Activated T-cell treated with anti-CD3 and anti-CD28 coated beads, Interleukin-2, amount 50 U/mL, for 24 hours (primary cell): ENCODE measurements around the gene RGS3.
"Not testable (repeated sequence)": the region's sequence is repeated elsewhere in the genome, so short reads cannot be mapped to it uniquely, and the experiment has no call there.

Experiments used
- DNase-seq: peaks from one replicate; pipeline ENCODE4 v3.0.0-alpha.2; 2020
- H3K27ac Mint-ChIP-seq: 2 replicates; pipeline ENCODE4 v1.8.0; 2020; ENCODE audit warnings: mild to moderate bottlenecking, mixed read lengths
- H3K27me3 Mint-ChIP-seq: 2 replicates; pipeline ENCODE4 v1.8.0; 2020; ENCODE audit warnings: mixed read lengths
- H3K36me3 Mint-ChIP-seq: 2 replicates; pipeline ENCODE4 v1.8.0; 2020; ENCODE audit warnings: low read depth, mixed read lengths
- H3K4me1 Mint-ChIP-seq: 2 replicates; pipeline ENCODE4 v1.8.0; 2020; ENCODE audit warnings: low read depth, mixed read lengths
- H3K4me3 Mint-ChIP-seq: 2 replicates; pipeline ENCODE4 v1.8.0; 2020; ENCODE audit warnings: mild to moderate bottlenecking, moderate library complexity, mixed read lengths
- H3K9me3 Mint-ChIP-seq: 2 replicates; pipeline ENCODE4 v1.8.0; 2020; ENCODE audit warnings: mixed read lengths

RGS3 gene

DNA sequence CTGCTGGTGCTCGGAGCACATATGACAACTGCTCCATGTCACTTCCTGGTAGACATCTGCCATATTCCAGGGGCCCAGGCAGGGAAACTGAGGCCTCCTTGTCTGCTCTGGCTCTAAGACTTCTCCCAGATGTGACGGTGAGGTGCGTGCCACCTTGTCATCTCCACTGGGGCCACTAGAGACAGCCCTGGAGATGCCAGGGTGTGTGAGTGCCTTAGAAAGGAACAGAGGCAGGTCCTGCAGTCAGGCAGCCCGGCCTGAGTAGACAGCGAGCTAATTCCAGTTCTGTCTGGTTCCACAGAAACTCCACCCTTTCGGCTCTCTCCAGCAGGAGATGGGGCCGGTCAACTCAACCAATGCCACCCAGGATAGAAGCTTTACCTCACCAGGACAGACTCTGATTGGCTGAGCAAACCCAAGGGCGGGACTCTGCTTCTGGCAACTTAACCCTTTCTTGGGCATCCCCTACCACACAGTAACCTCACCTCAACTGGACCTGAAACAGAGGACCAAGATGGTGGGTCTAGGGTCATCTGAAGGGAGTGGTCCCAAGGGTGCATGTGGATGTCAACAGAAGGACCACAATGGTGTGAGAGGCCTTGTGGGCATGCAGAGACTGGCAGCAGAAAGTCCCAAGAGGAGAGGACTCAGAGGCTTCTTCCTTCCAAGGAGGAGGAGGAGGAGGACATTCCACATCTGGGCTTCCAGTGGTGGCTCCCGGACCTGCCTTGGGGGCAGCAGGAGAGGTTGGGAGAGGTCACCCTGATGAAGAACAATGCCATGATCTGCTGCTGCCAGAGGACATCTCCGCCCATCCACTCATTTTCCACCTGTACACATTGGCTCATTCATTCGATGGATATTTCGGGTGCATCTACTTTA is 77.7 kb downstream of the RGS3 start:
- H3K4me3 Mint-ChIP-seq: no peak overlapping the region
- H3K4me1 Mint-ChIP-seq: peaks cover 20% of the 10 kb centered on the region
- H3K27ac Mint-ChIP-seq: peak overlapping the region; percentile 57
- H3K36me3 Mint-ChIP-seq: peaks cover 92% of the 10 kb centered on the region
- H3K27me3 Mint-ChIP-seq: no peaks in the 10 kb centered on the region
- no peak for DNase-seq
- H3K9me3 Mint-ChIP-seq: no peaks in the 10 kb centered on the region

DNA sequence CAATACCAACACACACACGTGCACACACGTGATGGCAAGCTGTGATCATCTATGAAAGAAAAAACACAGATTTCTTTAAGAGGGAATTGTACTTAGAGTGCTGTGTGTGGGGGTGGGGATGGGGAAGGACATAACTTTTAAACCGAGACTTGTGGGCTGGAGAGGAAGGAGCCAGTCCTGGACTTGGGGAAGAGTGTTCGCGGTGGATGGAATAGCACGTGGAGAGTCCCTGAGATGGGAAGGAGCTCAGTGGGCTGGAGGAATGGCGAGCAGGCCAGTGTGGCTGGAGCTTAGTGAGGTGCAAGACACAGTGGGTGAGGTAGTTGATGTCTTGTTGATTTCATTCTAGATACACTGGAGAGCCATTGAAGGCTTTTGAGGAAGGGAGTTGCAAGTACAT is 78.5 kb downstream of the RGS3 start:
- Mint-ChIP-seq H3K4me1 (peaks cover 27% of the 10 kb centered on the region), H3K4me3 (no peak overlapping the region), H3K27ac (peak overlapping the region; percentile 56), H3K27me3 (no peaks in the 10 kb centered on the region), H3K36me3 (peaks cover 91% of the 10 kb centered on the region), H3K9me3 (no peaks in the 10 kb centered on the region)
- DNase-seq: no peak

DNA sequence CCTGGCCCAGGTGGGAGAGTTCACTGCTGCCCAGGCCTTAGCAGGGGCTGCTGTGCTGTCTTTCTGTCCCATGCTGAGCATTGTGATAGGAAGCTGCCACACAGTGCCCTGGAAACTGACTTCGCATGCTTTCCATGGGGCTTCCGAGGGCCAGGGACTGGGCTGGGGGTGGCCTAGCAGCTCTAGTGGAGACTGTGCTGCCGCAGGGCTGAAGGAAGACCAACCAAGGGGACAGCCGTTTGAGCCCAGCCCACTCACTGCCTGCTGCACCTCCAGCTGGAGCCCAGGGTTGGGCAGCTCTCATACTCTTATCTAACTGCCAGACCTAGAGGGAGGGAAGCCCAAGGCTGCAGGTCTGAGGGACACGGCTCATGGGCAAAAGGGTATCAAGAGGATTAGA is 79.2 kb downstream of the RGS3 start:
- peaks cover 86% of the 10 kb centered on the region for H3K36me3 Mint-ChIP-seq
- no peaks in the 10 kb centered on the region for H3K27me3 Mint-ChIP-seq
- no peak for DNase-seq
- no peaks in the 10 kb centered on the region for H3K9me3 Mint-ChIP-seq
- peaks cover 31% of the 10 kb centered on the region for H3K4me1 Mint-ChIP-seq
- H3K27ac Mint-ChIP-seq: peak overlapping the region; percentile 56
- H3K4me3 Mint-ChIP-seq: no peak overlapping the region

GRCh38 chr9:113543296-113543981 is 79.9 kb downstream of the RGS3 start:
- no peak overlapping the region for H3K4me3 Mint-ChIP-seq
- no peaks in the 10 kb centered on the region for H3K9me3 Mint-ChIP-seq
- DNase-seq: no peak
- peaks cover 38% of the 10 kb centered on the region for H3K4me1 Mint-ChIP-seq
- no peaks in the 10 kb centered on the region for H3K27me3 Mint-ChIP-seq
- peaks cover 84% of the 10 kb centered on the region for H3K36me3 Mint-ChIP-seq
- peak overlapping the region; percentile 6 for H3K27ac Mint-ChIP-seq

DNA sequence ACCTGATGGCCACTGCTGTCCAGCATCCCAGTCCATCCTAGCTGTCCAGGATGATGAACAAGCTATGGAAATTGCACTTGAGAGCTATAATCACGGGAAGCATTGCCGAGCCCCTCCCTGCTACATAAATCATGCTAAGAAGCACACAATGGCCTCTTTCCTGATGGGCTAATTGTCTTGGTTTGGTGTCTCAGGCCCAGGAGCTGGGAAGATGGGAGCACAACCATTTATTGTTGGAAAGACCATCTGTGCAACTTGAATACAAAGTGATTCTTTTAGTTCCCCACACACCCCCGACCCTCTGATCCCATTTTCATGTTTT is 80.4 kb downstream of the RGS3 start:
- Mint-ChIP-seq H3K4me1 (peaks cover 42% of the 10 kb centered on the region), H3K9me3 (no peaks in the 10 kb centered on the region), H3K27ac (no peak overlapping the region), H3K4me3 (no peak overlapping the region), H3K27me3 (no peaks in the 10 kb centered on the region), H3K36me3 (peaks cover 79% of the 10 kb centered on the region)
- DNase-seq: no peak

GRCh38 chr9:113545068-113545467 is 81.5 kb downstream of the RGS3 start:
- H3K4me3 Mint-ChIP-seq: no peak overlapping the region
- H3K4me1 Mint-ChIP-seq: peaks cover 48% of the 10 kb centered on the region
- no peaks in the 10 kb centered on the region for H3K27me3 Mint-ChIP-seq
- DNase-seq: no peak
- no peaks in the 10 kb centered on the region for H3K9me3 Mint-ChIP-seq
- H3K27ac Mint-ChIP-seq: no peak overlapping the region
- H3K36me3 Mint-ChIP-seq: peaks cover 78% of the 10 kb centered on the region

DNA sequence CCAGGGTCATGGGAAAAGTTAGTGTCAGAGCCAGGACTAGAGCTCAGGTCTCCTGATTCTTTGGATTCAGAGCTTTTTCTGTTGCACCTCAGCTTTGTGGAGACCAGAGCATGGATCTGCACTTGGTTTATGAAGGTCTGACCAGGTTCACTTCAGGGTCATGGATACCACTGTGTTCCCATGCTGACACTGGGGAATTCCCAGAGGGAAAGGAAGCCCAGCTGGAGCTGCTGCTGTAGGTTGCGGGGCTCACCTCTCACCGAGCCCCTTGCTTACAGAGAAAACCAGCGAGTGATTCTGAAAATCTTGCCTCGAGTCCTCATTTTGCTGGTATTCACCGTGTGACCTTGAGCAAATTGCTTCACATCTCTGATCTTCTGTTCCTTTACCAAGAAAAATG is 83.0 kb downstream of the RGS3 start:
- Mint-ChIP-seq H3K27ac (peak overlapping the region; percentile 27), H3K9me3 (no peaks in the 10 kb centered on the region)
- DNase-seq: no peak

DNA sequence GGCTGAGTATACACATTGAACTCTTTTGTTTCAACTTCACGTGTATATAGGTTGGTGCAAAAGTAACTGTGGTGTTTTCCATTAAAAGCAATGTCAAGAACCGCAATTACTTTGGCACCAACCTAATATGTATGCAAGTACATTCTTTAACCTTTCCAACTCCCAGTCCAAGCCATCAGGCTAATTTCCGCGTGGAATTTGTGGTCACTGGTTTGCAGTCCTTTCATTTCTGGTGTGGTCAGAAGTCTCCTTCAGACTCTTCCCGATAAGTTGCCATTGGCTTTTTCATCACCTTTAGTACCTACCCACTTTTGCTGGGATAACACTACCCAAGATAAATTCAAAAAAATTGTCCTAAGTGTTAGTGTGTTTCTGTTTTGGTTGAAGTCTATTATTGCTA is 84.0 kb downstream of the RGS3 start:
- Mint-ChIP-seq H3K4me1 (peaks cover 42% of the 10 kb centered on the region), H3K27me3 (no peaks in the 10 kb centered on the region), H3K4me3 (no peak overlapping the region), H3K27ac (peak overlapping the region; percentile 94), H3K9me3 (no peaks in the 10 kb centered on the region), H3K36me3 (peaks cover 64% of the 10 kb centered on the region)
- no peak for DNase-seq

More for the DNA sequence above, 83.0 kb downstream of the RGS3 start:
- H3K27me3 Mint-ChIP-seq: no peaks in the 10 kb centered on the region
- peaks cover 48% of the 10 kb centered on the region for H3K4me1 Mint-ChIP-seq
- no peak overlapping the region for H3K4me3 Mint-ChIP-seq
- peaks cover 73% of the 10 kb centered on the region for H3K36me3 Mint-ChIP-seq

DNA sequence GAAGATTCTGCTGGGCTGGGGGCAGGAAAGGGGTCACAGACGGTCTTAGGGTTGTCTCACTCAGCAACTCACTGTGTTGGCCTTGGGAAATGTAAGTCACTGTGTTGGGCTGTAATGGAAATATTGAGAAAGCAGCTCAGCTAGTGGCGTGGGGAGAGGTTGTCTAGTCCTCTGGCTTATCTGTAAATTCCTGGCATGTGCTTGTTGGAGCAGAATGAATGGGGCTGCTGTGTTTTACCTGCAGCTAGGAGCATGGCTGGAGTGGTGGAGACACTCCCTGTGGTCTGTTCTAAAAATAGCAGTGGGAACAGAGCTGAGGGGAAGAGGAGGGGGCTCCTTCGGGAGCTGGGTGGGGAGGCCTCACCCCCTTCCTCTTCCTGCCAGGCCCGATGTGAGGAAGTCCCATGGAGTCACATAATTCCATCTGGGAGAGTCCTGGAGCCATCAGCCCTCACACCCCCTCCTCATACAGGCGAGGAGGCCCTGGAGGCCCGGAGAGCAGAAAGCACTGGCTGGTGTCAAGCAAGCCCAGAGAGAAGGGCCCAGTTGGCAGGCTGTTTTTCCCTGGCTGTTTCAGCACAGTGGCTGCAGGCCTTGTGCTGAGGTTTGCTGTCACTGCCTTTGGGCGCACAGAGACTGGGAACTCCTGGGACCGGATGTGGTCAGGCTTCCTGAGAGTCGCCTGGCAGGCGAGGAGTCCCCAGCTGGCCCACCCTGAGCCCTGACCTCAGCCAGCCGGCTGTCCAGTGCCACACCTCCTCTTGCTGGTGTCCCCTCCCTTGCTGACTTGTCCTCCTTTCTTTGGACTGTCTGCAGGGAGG is 84.9 kb downstream of the RGS3 start:
- H3K4me1 Mint-ChIP-seq: peaks cover 39% of the 10 kb centered on the region
- peak; percentile 61 for DNase-seq
- H3K4me3 Mint-ChIP-seq: peak overlapping the region; percentile 53
- H3K36me3 Mint-ChIP-seq: peaks cover 54% of the 10 kb centered on the region
- no peaks in the 10 kb centered on the region for H3K9me3 Mint-ChIP-seq
- H3K27ac Mint-ChIP-seq: peak overlapping the region; percentile 94
- H3K27me3 Mint-ChIP-seq: no peaks in the 10 kb centered on the region

GRCh38 chr9:113549892-113550291 is 86.4 kb downstream of the RGS3 start:
- not testable (repeated sequence) for H3K27me3 Mint-ChIP-seq, DNase-seq, H3K4me3 Mint-ChIP-seq, H3K9me3 Mint-ChIP-seq
- H3K4me1 Mint-ChIP-seq: peaks cover 46% of the 10 kb centered on the region
- peak overlapping the region; percentile 94 for H3K27ac Mint-ChIP-seq
- H3K36me3 Mint-ChIP-seq: peaks cover 43% of the 10 kb centered on the region

DNA sequence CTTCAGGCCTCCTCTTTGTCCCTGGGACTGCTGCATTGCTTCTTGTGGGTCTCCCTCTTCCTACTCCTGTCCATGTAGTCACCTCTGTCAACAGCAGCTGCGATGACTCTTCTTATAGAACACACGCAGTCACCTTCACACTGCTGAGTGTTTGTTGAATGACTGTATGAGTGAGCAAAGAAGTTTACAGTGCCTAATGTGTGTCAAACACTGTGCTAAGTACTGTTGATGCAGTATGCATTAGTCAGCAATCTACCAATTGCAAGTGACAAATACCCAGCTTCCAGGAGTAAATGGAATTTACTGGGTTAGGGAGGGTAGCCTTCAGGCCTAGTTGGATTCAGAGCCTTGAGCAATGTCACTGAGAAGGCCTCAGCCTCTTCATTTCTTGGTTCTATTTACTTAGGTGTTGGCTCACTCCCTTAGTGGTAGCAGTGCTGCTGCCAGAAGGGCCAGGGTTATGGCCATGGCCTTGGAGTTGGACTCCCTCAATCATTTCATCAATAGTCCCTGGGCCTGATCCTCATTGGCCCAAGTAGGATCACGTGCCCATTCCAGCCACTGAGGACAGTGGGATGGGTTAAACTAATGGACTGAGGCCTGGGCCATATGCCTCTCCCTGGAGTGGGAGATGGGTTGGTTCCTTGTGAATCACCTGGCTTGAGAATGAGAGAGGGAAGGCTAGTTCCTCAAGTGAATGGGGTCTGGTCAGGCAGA is 93.5 kb downstream of the RGS3 start:
- Mint-ChIP-seq H3K4me1 (peaks cover 47% of the 10 kb centered on the region), H3K36me3 (peaks cover 7% of the 10 kb centered on the region), H3K27me3 (no peaks in the 10 kb centered on the region), H3K4me3 (no peak overlapping the region), H3K9me3 (no peaks in the 10 kb centered on the region), H3K27ac (peak overlapping the region; percentile 45)
- no peak for DNase-seq

DNA sequence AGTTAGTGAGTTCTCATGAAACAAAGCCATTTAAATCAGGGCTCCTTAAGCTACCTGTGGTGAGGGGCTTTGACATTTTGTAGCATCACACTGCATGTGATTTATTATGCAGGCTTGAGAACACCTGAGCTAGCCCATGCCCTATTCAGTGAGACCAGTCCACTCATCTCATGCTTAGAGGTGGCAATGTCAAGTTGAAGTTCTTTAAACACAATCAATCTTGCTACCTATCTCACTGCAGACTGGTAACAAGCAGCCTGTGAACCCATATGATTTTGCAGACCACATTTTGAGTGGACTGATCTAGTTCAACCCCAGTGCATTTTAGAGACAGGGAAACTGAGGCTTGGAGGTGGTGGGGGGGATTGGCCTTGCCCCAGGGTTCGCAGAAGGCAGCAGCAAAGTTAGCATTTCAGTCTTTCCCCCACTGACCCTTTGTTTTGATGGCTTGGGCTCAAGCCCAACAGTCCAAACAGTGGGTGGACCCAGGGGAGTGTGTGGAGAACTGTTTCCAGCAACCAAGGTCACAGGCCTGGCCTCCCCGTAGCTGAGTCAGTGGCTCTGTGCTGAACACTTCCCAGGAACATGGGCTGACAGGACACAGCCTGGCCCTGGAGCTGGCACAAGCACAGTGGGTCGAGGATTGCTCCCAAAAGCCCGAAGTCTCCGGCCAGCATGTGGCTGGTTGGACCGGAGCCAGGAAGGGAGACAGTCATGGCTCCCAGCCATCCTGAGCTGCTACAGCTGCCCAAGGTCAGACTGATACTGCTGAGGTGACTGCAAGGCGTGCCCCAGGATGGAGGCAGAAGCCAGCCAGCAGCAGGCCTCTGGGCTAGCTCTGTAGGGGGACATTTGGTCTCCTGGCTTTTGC is 95.3 kb downstream of the RGS3 start:
- DNase-seq: no peak
- Mint-ChIP-seq H3K4me3 (no peak overlapping the region), H3K36me3 (peaks cover 5% of the 10 kb centered on the region), H3K27ac (peak overlapping the region; percentile 40), H3K27me3 (no peaks in the 10 kb centered on the region), H3K9me3 (no peaks in the 10 kb centered on the region), H3K4me1 (peaks cover 44% of the 10 kb centered on the region)
